ENCODE measurements around the gene RASSF6. TPM values are rescaled to one million over a fixed set of nuclear protein-coding genes. Genes with fewer than 3 reads are reported as not detected.

The RASSF6 gene
- total RNA-seq, 1 experiment from 2014 or later: 7.4 TPM

DNA sequence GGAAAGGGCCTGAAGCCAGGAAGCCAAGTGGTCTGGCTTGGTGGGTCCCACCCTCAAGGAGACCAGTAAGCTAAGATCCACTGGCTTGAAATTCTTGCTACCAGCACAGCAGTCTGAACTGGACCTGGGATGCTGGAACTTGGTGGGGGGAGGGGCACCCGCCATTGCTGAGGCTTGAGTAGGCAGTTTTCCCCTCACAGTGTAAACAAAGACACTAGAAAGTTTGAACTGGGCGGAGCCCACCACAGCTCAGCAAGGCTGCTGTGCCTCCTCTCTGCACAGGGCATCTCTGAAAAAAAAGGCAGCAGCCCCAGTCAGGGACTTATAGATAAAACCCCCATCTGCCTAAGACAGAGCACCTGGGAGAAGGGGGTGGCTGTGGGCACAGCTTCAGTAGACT is 75.6 kb downstream of the RASSF6 start:
- H3K9ac ChIP-seq (ENCODE audit: low read length): no peak overlapping the region
- H3K4me1 ChIP-seq (ENCODE audit: low read length): no peaks in the 10 kb centered on the region
- peak; percentile 6 for DNase-seq
- no peaks in the 10 kb centered on the region for H3K36me3 ChIP-seq (ENCODE audit: insufficient read depth, low read length)
- no peak overlapping the region for H3K4me2 ChIP-seq (ENCODE audit: low read depth, low read length, poor library complexity, severe bottlenecking)
- H3K9me2 ChIP-seq (replicated peaks; ENCODE audit: insufficient read depth, low read length): no peaks in the 10 kb centered on the region
- no peak overlapping the region for H2AFZ ChIP-seq (ENCODE audit: low read length)
- H3K79me2 ChIP-seq (ENCODE audit: low read length): no peaks in the 10 kb centered on the region
- H3K9me3 ChIP-seq (ENCODE audit: low read length): no peaks in the 10 kb centered on the region
- no peak overlapping the region for H3K27ac ChIP-seq (ENCODE audit: low read length)
- H4K20me1 ChIP-seq (ENCODE audit: insufficient read depth, low read depth, low read length): no peaks in the 10 kb centered on the region
- no peak overlapping the region for H3K4me3 ChIP-seq (ENCODE audit: low read length)
- no peaks in the 10 kb centered on the region for H3K27me3 ChIP-seq (ENCODE audit: low read length)

DNA sequence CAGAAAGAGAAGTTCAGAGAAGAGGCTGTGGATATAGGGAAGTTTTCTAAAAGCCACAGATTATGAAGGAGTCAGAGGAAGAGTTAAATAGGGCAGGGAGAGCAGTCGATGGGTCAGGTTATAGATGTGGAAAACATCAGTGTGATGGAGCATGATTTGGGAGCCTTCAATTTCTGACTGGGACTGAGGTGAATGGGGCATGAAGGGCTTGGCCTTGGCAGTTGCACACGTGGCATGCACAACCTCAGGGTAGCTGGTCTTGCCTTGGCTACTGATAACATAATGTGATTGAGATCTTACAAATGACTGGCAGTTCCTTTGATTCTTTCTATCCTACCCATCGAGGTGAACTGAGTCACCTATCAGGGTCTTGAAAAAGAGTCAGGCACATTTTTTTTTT is 79.0 kb downstream of the RASSF6 start:
- H3K27me3 ChIP-seq (ENCODE audit: low read length): no peaks in the 10 kb centered on the region; the same call in 1 of the 2 replicates
- no peaks in the 10 kb centered on the region for H3K36me3 ChIP-seq (ENCODE audit: insufficient read depth, low read length)
- H3K79me2 ChIP-seq (ENCODE audit: low read length): no peaks in the 10 kb centered on the region
- H3K27ac ChIP-seq (ENCODE audit: low read length): no peak overlapping the region
- H3K9me3 ChIP-seq (ENCODE audit: low read length): no peaks in the 10 kb centered on the region
- H3K9me2 ChIP-seq (replicated peaks; ENCODE audit: insufficient read depth, low read length): no peaks in the 10 kb centered on the region
- H3K4me3 ChIP-seq (ENCODE audit: low read length): no peak overlapping the region
- no peaks in the 10 kb centered on the region for H4K20me1 ChIP-seq (ENCODE audit: insufficient read depth, low read depth, low read length)
- H3K9ac ChIP-seq (ENCODE audit: low read length): no peak overlapping the region
- no peak overlapping the region for H2AFZ ChIP-seq (ENCODE audit: low read length)
- no peaks in the 10 kb centered on the region for H3K4me1 ChIP-seq (ENCODE audit: low read length)
- no peak overlapping the region for H3K4me2 ChIP-seq (ENCODE audit: low read depth, low read length, poor library complexity, severe bottlenecking)
- DNase-seq: no peak

DNA sequence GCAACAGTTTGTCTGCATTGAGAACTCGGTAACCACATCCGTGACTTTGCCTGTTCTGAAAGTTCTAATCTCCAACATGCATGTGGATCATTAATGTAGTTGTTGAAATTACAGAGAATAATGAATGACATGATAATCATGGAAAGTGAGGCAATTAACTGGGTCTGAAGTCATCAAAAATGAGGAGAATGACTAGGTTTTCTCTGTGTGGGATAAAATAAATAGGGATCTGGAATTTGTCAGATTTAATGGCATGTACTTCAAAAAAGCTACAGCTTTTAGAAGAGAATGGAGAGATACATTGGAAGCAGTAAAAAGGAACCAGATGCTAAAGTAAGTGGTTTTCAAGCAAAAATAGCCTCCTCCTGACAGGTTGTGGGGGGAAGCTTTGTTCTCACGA is 79.4 kb downstream of the RASSF6 start:
- H3K9ac ChIP-seq (ENCODE audit: low read length): no peak overlapping the region
- H4K20me1 ChIP-seq (ENCODE audit: insufficient read depth, low read depth, low read length): no peaks in the 10 kb centered on the region
- no peaks in the 10 kb centered on the region for H3K4me1 ChIP-seq (ENCODE audit: low read length)
- H3K27ac ChIP-seq (ENCODE audit: low read length): no peak overlapping the region
- no peak for DNase-seq
- no peak overlapping the region for H3K4me3 ChIP-seq (ENCODE audit: low read length)
- H3K4me2 ChIP-seq (ENCODE audit: low read depth, low read length, poor library complexity, severe bottlenecking): no peak overlapping the region
- H3K9me2 ChIP-seq (replicated peaks; ENCODE audit: insufficient read depth, low read length): no peaks in the 10 kb centered on the region
- no peaks in the 10 kb centered on the region for H3K79me2 ChIP-seq (ENCODE audit: low read length)
- no peak overlapping the region for H2AFZ ChIP-seq (ENCODE audit: low read length)
- no peaks in the 10 kb centered on the region for H3K36me3 ChIP-seq (ENCODE audit: insufficient read depth, low read length)
- no peaks in the 10 kb centered on the region for H3K9me3 ChIP-seq (ENCODE audit: low read length)
- H3K27me3 ChIP-seq (ENCODE audit: low read length): no peaks in the 10 kb centered on the region; the same call in 1 of the 2 replicates

DNA sequence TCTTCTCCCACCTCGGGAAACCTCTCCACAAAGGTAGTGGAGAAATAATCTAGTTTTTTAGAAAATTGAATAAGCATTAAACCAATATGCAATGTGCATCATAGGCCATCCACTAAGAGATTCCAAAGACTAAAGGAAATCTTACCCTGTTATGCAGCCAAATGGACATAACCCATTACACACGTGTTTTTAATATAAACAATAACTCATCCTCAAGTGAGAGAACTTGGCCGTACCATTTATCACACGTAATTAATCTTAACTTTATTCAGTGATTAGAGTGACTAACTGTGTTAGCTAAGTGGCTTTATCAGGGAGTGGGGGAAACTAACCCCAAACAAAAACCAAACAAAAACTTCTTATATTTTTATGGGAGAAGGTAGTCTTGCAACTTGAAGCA is 80.8 kb downstream of the RASSF6 start:
- no peak for DNase-seq
- Histone ChIP-seq H3K4me2 (ENCODE audit: low read depth, low read length, poor library complexity, severe bottlenecking) (no peak overlapping the region), H3K27ac (ENCODE audit: low read length) (no peak overlapping the region), H3K4me3 (ENCODE audit: low read length) (no peak overlapping the region), H3K27me3 (ENCODE audit: low read length) (no peaks in the 10 kb centered on the region; the same call in 1 of the 2 replicates), H3K9ac (ENCODE audit: low read length) (no peak overlapping the region), H3K9me2 (replicated peaks; ENCODE audit: insufficient read depth, low read length) (no peaks in the 10 kb centered on the region), H3K4me1 (ENCODE audit: low read length) (no peaks in the 10 kb centered on the region), H2AFZ (ENCODE audit: low read length) (peak overlapping the region; percentile 54; the same call in 1 of the 2 replicates), H3K79me2 (ENCODE audit: low read length) (no peaks in the 10 kb centered on the region), H4K20me1 (ENCODE audit: insufficient read depth, low read depth, low read length) (no peaks in the 10 kb centered on the region), H3K36me3 (ENCODE audit: insufficient read depth, low read length) (no peaks in the 10 kb centered on the region), H3K9me3 (ENCODE audit: low read length) (no peaks in the 10 kb centered on the region)

DNA sequence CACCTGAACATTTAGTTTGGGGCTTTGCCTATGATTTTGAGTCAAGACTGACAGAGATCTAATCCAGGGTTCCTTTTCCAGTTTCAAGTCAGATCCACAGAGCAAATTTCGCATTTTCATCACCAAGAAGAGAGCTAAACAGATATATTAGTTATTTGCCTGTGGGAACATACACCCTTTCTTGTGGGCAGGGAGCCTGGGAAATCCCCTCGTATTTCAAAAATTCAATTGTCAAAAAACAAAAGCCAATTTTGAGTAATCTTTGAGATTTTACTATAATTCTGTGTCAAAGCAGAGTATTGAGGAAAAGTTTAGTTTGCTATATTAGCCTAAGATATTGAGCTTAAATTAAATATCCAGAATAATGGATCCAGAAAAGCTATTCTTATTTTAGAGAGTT is 82.1 kb downstream of the RASSF6 start:
- H3K4me3 ChIP-seq (ENCODE audit: low read length): no peak overlapping the region
- no peaks in the 10 kb centered on the region for H3K9me2 ChIP-seq (replicated peaks; ENCODE audit: insufficient read depth, low read length)
- H3K4me2 ChIP-seq (ENCODE audit: low read depth, low read length, poor library complexity, severe bottlenecking): no peak overlapping the region
- peak; percentile 28 for DNase-seq
- no peaks in the 10 kb centered on the region for H3K36me3 ChIP-seq (ENCODE audit: insufficient read depth, low read length)
- H3K4me1 ChIP-seq (ENCODE audit: low read length): no peaks in the 10 kb centered on the region
- no peaks in the 10 kb centered on the region for H3K9me3 ChIP-seq (ENCODE audit: low read length)
- H3K27ac ChIP-seq (ENCODE audit: low read length): no peak overlapping the region
- H2AFZ ChIP-seq (ENCODE audit: low read length): no peak overlapping the region
- H4K20me1 ChIP-seq (ENCODE audit: insufficient read depth, low read depth, low read length): no peaks in the 10 kb centered on the region
- no peaks in the 10 kb centered on the region; the same call in 1 of the 2 replicates for H3K27me3 ChIP-seq (ENCODE audit: low read length)
- H3K9ac ChIP-seq (ENCODE audit: low read length): no peak overlapping the region
- no peaks in the 10 kb centered on the region for H3K79me2 ChIP-seq (ENCODE audit: low read length)

DNA sequence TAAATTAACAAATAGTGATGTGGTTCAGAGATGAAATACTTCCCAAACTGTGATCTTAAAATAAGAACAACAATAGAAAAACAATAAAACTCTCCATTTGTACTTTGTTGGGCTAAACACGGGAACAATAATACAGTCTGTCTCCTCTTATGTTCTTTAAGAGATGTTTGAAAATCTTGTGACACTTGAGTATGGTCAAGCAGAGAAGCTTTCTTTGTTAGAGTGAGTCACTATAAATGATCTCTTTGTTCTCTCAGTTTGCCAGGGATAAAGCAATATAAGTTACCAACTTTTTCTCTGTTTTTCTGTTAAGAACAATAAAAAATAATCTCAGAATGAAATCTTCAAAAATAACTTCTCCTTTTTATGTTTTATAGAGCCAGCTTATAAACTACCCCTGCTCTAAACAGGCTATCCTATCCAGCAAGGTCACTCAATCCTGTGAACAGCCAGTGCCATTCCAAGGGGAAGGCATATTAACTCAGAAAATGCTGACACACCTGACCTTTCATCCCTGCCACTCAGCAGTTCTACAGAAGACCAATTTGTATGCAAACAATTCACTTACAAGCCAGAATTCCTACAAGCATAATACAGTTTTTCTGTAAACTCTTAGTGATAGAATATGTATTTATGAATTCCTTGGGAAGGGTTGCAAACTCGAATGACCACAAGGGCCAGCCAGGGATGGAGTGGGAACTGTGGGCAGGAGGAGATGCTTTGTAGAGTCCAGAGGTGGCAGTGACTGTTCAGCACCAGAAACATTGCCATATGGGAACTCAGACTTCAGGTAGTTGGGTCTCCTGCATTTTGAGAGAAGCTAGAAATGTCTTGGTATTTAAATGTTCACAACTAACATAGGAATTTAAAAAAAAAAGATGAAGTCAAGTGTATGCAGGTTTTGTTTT is 86.5 kb downstream of the RASSF6 start:
- no peak overlapping the region for H2AFZ ChIP-seq (ENCODE audit: low read length)
- H3K4me2 ChIP-seq (ENCODE audit: low read depth, low read length, poor library complexity, severe bottlenecking): no peak overlapping the region
- H3K4me1 ChIP-seq (ENCODE audit: low read length): no peaks in the 10 kb centered on the region
- H3K9me3 ChIP-seq (ENCODE audit: low read length): no peaks in the 10 kb centered on the region
- H3K9ac ChIP-seq (ENCODE audit: low read length): no peak overlapping the region
- no peak overlapping the region for H3K4me3 ChIP-seq (ENCODE audit: low read length)
- H4K20me1 ChIP-seq (ENCODE audit: insufficient read depth, low read depth, low read length): no peaks in the 10 kb centered on the region
- no peak for DNase-seq
- no peaks in the 10 kb centered on the region for H3K36me3 ChIP-seq (ENCODE audit: insufficient read depth, low read length)
- no peaks in the 10 kb centered on the region for H3K79me2 ChIP-seq (ENCODE audit: low read length)
- H3K27ac ChIP-seq (ENCODE audit: low read length): no peak overlapping the region
- H3K9me2 ChIP-seq (replicated peaks; ENCODE audit: insufficient read depth, low read length): no peaks in the 10 kb centered on the region
- no peaks in the 10 kb centered on the region for H3K27me3 ChIP-seq (ENCODE audit: low read length)

DNA sequence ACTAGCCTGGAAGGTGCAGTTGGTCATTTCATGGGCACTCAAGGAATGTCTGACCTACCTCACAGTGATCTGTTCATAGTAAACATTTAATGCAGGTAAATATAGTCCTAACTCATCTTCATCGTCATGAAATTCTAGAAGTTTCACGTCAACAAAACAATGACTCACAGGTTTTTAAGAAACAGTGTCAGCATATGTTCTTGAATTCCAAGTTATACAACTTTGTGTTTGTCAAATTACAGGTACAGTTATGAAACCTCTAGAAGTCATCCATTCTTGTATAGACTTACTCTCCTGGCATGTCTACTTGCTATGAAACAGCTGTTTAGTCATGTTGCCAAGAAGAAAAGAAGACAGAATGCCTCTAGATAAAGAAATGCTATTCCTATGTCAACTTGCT is 92.1 kb downstream of the RASSF6 start:
- DNase-seq: peak; percentile 30
- Histone ChIP-seq H3K36me3 (ENCODE audit: insufficient read depth, low read length) (no peaks in the 10 kb centered on the region), H3K4me2 (ENCODE audit: low read depth, low read length, poor library complexity, severe bottlenecking) (no peak overlapping the region), H3K27ac (ENCODE audit: low read length) (no peak overlapping the region), H3K9ac (ENCODE audit: low read length) (no peak overlapping the region), H2AFZ (ENCODE audit: low read length) (no peak overlapping the region), H3K79me2 (ENCODE audit: low read length) (no peaks in the 10 kb centered on the region), H3K9me2 (replicated peaks; ENCODE audit: insufficient read depth, low read length) (no peaks in the 10 kb centered on the region), H3K4me3 (ENCODE audit: low read length) (no peak overlapping the region), H3K9me3 (ENCODE audit: low read length) (no peaks in the 10 kb centered on the region), H3K27me3 (ENCODE audit: low read length) (no peaks in the 10 kb centered on the region), H3K4me1 (ENCODE audit: low read length) (peaks cover 15% of the 10 kb centered on the region), H4K20me1 (ENCODE audit: insufficient read depth, low read depth, low read length) (no peaks in the 10 kb centered on the region)

DNA sequence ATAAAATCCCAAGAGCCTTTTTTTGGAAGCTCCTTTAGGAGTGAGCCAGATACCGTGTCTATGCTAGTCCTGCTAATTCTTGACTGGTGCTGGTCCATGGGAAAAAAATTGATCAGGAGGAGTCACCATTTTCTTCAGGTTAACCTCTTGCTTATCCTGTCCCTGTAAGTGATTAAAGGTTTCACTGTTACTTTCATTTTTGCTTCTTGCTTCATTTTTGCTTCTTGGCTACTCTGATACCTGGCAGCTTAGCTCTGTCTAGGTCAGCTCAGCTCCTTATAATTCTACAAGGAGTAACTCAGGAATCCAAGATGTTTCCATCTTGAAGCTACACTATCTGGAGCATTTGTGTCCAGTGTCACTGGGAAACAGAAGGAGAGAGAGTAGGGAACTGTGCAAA is 93.0 kb downstream of the RASSF6 start:
- no peaks in the 10 kb centered on the region for H3K9me3 ChIP-seq (ENCODE audit: low read length)
- DNase-seq: peak; percentile 38
- H3K79me2 ChIP-seq (ENCODE audit: low read length): no peaks in the 10 kb centered on the region
- no peaks in the 10 kb centered on the region for H3K9me2 ChIP-seq (replicated peaks; ENCODE audit: insufficient read depth, low read length)
- H3K4me3 ChIP-seq (ENCODE audit: low read length): no peak overlapping the region
- no peak overlapping the region for H2AFZ ChIP-seq (ENCODE audit: low read length)
- no peak overlapping the region for H3K9ac ChIP-seq (ENCODE audit: low read length)
- peaks cover 15% of the 10 kb centered on the region for H3K4me1 ChIP-seq (ENCODE audit: low read length)
- H4K20me1 ChIP-seq (ENCODE audit: insufficient read depth, low read depth, low read length): no peaks in the 10 kb centered on the region
- H3K36me3 ChIP-seq (ENCODE audit: insufficient read depth, low read length): no peaks in the 10 kb centered on the region
- H3K27me3 ChIP-seq (ENCODE audit: low read length): no peaks in the 10 kb centered on the region
- no peak overlapping the region for H3K4me2 ChIP-seq (ENCODE audit: low read depth, low read length, poor library complexity, severe bottlenecking)
- no peak overlapping the region for H3K27ac ChIP-seq (ENCODE audit: low read length)

Measured in Karpas-422 (cell line).